ENCODE data around the gene BPIFB6. TPM values are rescaled to one million over a fixed set of nuclear protein-coding genes. Genes with fewer than 3 reads are reported as not detected.

BPIFB6 gene
- total and polyA plus RNA-seq, 9 donors, result not detected

DNA sequence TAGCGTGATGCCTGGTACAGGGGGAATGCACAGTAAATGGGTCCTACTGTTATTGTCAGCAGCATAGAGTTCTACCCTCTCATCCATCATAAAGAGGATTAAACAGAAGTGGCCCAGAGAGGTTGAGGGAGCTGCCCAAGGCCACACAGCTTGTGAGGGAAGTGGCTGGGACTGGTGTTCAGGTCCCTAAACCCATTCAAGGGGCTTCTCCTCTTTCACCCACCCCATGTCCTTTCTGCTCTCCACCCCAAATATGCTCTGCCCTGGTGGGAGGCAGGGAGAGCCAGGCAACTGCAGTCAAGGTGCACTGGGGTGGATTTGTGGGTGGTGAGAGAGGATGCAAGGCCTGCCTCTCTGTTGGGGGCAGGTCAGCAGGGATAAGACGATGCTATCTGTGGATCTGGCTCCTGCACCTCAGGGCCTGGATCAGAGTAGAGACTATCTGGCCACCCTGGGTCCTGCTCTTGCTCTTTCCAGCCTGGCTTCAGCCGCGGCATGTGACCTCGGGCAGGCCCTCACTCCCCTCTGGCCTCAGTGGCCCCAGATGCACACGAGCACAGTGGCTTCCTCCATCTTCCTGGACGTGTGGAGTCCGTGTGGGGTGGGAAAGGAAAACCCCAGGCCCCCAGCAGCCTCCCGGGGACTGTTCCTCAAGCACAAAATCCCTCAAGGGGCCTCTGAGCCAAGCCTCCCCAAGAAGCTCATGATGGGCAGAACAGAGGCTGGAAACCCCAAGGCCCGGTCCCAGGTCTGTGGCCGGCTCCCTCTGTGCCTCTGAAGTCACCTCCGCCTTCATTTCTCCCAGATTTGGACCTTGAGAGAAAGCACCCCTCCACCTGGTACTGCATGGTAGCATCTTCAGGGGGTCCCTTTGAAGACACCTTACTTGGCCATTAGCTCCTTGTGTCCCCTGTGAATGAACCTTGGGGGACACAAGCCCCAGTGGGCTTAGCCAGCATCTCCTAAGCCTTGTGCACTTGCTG, 3.4 kb upstream of the BPIFB6 start:
- Histone ChIP-seq H3K27ac (no peak overlapping the region), H3K4me1 (ENCODE audit: insufficient read depth) (no peaks in the 10 kb centered on the region), H3K27me3 (no peaks in the 10 kb centered on the region), H3K36me3 (no peaks in the 10 kb centered on the region), H3K9me3 (no peaks in the 10 kb centered on the region), H3K4me3 (no peak overlapping the region)
- 63 to 73% (median 66%) methylated on average over 12 of the region's 12 CpGs for WGBS, 3 donors
- intact Hi-C loops (cut with DNase I), result loop anchor here in 1 of 4 donors (5.0 kb wide), 1 partner anchor 329 kb away; no protein-coding TSS in a partner anchor
- TF ChIP-seq, protein P1, sequence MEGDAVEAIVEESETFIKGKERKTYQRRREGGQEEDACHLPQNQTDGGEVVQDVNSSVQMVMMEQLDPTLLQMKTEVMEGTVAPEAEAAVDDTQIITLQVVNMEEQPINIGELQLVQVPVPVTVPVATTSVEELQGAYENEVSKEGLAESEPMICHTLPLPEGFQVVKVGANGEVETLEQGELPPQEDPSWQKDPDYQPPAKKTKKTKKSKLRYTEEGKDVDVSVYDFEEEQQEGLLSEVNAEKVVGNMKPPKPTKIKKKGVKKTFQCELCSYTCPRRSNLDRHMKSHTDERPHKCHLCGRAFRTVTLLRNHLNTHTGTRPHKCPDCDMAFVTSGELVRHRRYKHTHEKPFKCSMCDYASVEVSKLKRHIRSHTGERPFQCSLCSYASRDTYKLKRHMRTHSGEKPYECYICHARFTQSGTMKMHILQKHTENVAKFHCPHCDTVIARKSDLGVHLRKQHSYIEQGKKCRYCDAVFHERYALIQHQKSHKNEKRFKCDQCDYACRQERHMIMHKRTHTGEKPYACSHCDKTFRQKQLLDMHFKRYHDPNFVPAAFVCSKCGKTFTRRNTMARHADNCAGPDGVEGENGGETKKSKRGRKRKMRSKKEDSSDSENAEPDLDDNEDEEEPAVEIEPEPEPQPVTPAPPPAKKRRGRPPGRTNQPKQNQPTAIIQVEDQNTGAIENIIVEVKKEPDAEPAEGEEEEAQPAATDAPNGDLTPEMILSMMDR (IDR thresholded peaks at IDR 0.05), result no peak
- TF ChIP-seq POLR2A (IDR thresholded peaks at IDR 0.05) (no peak), EP300 (IDR thresholded peaks at IDR 0.05) (no peak)
- DNase-seq, result no peak

DNA sequence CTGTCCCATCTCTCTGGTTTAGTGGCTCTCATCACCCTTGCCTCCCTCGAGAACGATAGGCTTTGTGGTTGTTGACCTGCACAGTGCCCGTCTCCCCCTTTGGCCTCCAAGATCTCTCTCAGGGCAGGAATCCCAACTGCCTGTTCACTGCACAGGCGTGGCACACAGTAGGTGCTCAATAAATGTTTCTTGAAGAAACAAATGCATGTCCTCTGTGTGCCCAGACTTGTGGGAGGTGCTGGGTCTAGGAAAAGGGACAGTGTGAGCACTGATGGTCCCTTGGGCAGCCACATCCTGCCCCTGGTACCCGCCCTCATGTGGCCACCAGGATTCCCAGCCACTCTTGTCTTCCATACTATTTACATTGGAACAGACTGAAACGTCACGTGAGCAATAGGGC, 2.6 kb upstream of the BPIFB6 start:
- Histone ChIP-seq H3K27ac (no peak overlapping the region), H3K9me3 (no peaks in the 10 kb centered on the region), H3K4me1 (ENCODE audit: insufficient read depth) (no peaks in the 10 kb centered on the region), H3K27me3 (no peaks in the 10 kb centered on the region), H3K4me3 (no peak overlapping the region), H3K36me3 (no peaks in the 10 kb centered on the region)
- WGBS, 3 donors, result 63 to 70% (median 66%) methylated on average over 7 of the region's 7 CpGs
- no peak for TF ChIP-seq POLR2A (IDR thresholded peaks at IDR 0.05)
- no peak for TF ChIP-seq EP300 (IDR thresholded peaks at IDR 0.05)
- TF ChIP-seq, protein P1 (IDR thresholded peaks at IDR 0.05), result no peak
- DNase-seq, result no peak
- intact Hi-C loops (cut with DNase I), result loop anchor here in 1 of 4 donors (5.0 kb wide), 1 partner anchor 328 kb away; no protein-coding TSS in a partner anchor

DNA sequence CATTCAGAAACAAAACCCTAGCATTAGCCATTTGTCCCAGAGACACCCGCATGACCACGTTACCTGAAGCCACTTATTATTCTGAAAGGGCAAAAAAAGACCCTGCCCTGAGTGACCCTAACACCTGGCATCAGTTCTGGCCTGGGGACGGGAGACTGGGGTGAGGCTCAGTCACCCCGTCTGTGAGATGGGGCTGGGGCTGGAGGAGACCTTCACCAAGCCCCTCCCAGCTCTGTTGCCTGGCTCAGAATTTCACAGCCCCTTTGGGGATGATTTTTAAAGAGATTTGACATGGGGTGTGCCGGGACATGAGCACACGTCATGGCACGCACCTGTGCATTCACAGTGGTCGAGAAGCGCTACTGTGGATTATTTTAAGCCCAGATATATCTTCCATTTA, 1.4 kb upstream of the BPIFB6 start:
- H3K4me3 ChIP-seq, result no peak overlapping the region
- H3K36me3 ChIP-seq, result no peaks in the 10 kb centered on the region
- no peaks in the 10 kb centered on the region for H3K27me3 ChIP-seq
- intact Hi-C loops (cut with DNase I), result no loop called here
- TF ChIP-seq POLR2A (IDR thresholded peaks at IDR 0.05) (no peak), EP300 (IDR thresholded peaks at IDR 0.05) (no peak)
- TF ChIP-seq, protein P1 (IDR thresholded peaks at IDR 0.05), result no peak
- H3K4me1 ChIP-seq (ENCODE audit: insufficient read depth), result no peaks in the 10 kb centered on the region
- no peaks in the 10 kb centered on the region for H3K9me3 ChIP-seq
- no peak for DNase-seq
- WGBS, 3 donors, result 70 to 82% (median 77%) methylated on average over 9 of the region's 9 CpGs
- no peak overlapping the region for H3K27ac ChIP-seq

DNA sequence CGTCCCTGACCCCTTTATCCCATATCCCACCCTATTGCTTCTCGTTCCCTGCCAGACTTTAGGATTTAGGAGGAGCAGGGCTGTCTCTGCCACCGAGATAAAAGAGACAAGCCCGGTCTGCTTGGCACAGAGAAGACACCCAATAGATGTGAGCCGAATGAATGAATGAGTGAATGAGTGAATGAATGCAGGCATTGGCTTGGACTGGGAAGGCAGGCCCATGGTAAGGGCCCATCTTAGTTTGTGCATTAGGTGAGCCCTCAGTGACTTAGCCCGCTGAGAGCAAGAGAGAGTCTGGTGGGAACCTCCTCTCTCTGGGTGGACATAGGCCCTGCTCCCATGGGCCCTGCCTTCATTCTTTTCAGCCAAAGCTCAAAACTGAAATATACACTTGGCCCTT, 879 bp upstream of the BPIFB6 start:
- no peaks in the 10 kb centered on the region for H3K4me1 ChIP-seq (ENCODE audit: insufficient read depth)
- TF ChIP-seq POLR2A (IDR thresholded peaks at IDR 0.05) (no peak), EP300 (IDR thresholded peaks at IDR 0.05) (no peak)
- TF ChIP-seq, protein P1 (IDR thresholded peaks at IDR 0.05), result no peak
- 68 to 79% (median 68%) methylated on average over 6 of the region's 6 CpGs for WGBS, 3 donors
- no peak overlapping the region for H3K4me3 ChIP-seq
- no peak overlapping the region for H3K27ac ChIP-seq
- intact Hi-C loops (cut with DNase I), result no loop called here
- no peaks in the 10 kb centered on the region for H3K36me3 ChIP-seq
- no peaks in the 10 kb centered on the region for H3K9me3 ChIP-seq
- H3K27me3 ChIP-seq, result no peaks in the 10 kb centered on the region
- DNase-seq, result no peak
